Measurements from ENCODE around the gene P3H4.
"Not testable (repeated sequence)": the region's sequence is repeated elsewhere in the genome, so short reads cannot be mapped to it uniquely, and the experiment has no call there.

The P3H4 gene, protein sequence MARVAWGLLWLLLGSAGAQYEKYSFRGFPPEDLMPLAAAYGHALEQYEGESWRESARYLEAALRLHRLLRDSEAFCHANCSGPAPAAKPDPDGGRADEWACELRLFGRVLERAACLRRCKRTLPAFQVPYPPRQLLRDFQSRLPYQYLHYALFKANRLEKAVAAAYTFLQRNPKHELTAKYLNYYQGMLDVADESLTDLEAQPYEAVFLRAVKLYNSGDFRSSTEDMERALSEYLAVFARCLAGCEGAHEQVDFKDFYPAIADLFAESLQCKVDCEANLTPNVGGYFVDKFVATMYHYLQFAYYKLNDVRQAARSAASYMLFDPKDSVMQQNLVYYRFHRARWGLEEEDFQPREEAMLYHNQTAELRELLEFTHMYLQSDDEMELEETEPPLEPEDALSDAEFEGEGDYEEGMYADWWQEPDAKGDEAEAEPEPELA

GRCh38 chr17:41811549-41812380 is at the start of gene P3H4:
TSS of gene P3H4 (minus strand) at chr17:41811949. CDS start at chr17:41811915, 34 bp downstream.
- H3K4me1 ChIP-seq (ENCODE audit: low read length) = 0 out of 2 replicates have a peak, but pooled peaks cover 10% of the 10 kb centered on the region
- no peaks in the 10 kb centered on the region for H3K36me3 ChIP-seq (replicated peaks; ENCODE audit: insufficient read depth, low read length)
- H3K4me3 ChIP-seq (ENCODE audit: low read length) = peak within 1 kb of the TSS; percentile 72
- H3K4me2 ChIP-seq (ENCODE audit: low read depth, low read length) = peak within 1 kb of the TSS; percentile 99
- TF ChIP-seq, protein P1, sequence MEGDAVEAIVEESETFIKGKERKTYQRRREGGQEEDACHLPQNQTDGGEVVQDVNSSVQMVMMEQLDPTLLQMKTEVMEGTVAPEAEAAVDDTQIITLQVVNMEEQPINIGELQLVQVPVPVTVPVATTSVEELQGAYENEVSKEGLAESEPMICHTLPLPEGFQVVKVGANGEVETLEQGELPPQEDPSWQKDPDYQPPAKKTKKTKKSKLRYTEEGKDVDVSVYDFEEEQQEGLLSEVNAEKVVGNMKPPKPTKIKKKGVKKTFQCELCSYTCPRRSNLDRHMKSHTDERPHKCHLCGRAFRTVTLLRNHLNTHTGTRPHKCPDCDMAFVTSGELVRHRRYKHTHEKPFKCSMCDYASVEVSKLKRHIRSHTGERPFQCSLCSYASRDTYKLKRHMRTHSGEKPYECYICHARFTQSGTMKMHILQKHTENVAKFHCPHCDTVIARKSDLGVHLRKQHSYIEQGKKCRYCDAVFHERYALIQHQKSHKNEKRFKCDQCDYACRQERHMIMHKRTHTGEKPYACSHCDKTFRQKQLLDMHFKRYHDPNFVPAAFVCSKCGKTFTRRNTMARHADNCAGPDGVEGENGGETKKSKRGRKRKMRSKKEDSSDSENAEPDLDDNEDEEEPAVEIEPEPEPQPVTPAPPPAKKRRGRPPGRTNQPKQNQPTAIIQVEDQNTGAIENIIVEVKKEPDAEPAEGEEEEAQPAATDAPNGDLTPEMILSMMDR (IDR thresholded peaks at IDR 0.05; ENCODE audit: low read length) = peak; percentile 62
- TF ChIP-seq EZH2phosphoT487 (IDR thresholded peaks at IDR 0.05; ENCODE audit: low read length) (no peak), EZH2 (optimal IDR thresholded peaks at IDR 0.05; ENCODE audit: low read depth, low read length) (no peak)
- DNase-seq = peak; percentile 76
- no peaks in the 10 kb centered on the region for H3K9me2 ChIP-seq (replicated peaks; ENCODE audit: insufficient read depth, low read length)
- H3K9me3 ChIP-seq (replicated peaks; ENCODE audit: insufficient read depth, low read length) = no peaks in the 10 kb centered on the region
- peak within 1 kb of the TSS; percentile 94 for H2AFZ ChIP-seq (ENCODE audit: low read length)
- H3K9ac ChIP-seq (ENCODE audit: low read length) = peak within 1 kb of the TSS; percentile 55; the same call in 1 of the 2 replicates
- H3F3A ChIP-seq (ENCODE audit: insufficient read depth, low read length) = no peaks in the 10 kb centered on the region; the same call in 1 of the 2 replicates
- no peaks in the 10 kb centered on the region for H4K20me1 ChIP-seq (ENCODE audit: insufficient read depth, low read length)
- H3K27ac ChIP-seq (ENCODE audit: low read length) = no peak within 1 kb of the TSS
- H3K79me2 ChIP-seq (ENCODE audit: low read length) = no peaks in the 10 kb centered on the region
- H3K27me3 ChIP-seq (replicated peaks; ENCODE audit: insufficient read depth, low read length) = 0 out of 2 replicates have a peak, but pooled peaks cover 4% of the 10 kb centered on the region

- Histone ChIP-seq H3K36me3 (replicated peaks; ENCODE audit: insufficient read depth, low read length) (no peaks in the 10 kb centered on the region), H2AFZ (ENCODE audit: low read length) (no peak overlapping the region), H3F3A (ENCODE audit: insufficient read depth, low read length) (0 out of 2 replicates have a peak, but pooled peaks cover under 1% of the 10 kb centered on the region), H3K9me2 (replicated peaks; ENCODE audit: insufficient read depth, low read length) (no peaks in the 10 kb centered on the region), H4K20me1 (ENCODE audit: insufficient read depth, low read length) (no peaks in the 10 kb centered on the region; the same call in 1 of the 2 replicates), H3K4me3 (ENCODE audit: low read length) (no peak overlapping the region), H3K9ac (ENCODE audit: low read length) (no peak overlapping the region), H3K79me2 (ENCODE audit: low read length) (peaks cover 91% of the 10 kb centered on the region), H3K4me2 (ENCODE audit: low read depth, low read length) (no peak overlapping the region), H3K27ac (ENCODE audit: low read length) (no peak overlapping the region), H3K27me3 (replicated peaks; ENCODE audit: insufficient read depth, low read length) (no peaks in the 10 kb centered on the region), H3K9me3 (replicated peaks; ENCODE audit: insufficient read depth, low read length) (no peaks in the 10 kb centered on the region), H3K4me1 (ENCODE audit: low read length) (peaks cover 6% of the 10 kb centered on the region; the same call in 1 of the 2 replicates)
- no peak for DNase-seq
- no peak for TF ChIP-seq EZH2 (optimal IDR thresholded peaks at IDR 0.05; ENCODE audit: low read depth, low read length)
- no peak for TF ChIP-seq EZH2phosphoT487 (IDR thresholded peaks at IDR 0.05; ENCODE audit: low read length)
These were observed 48.6 kb upstream of the P3H4 start for GRCh38 chr17:41860254-41860931.

GRCh38 chr17:41851382-41851781 is 39.6 kb upstream of the P3H4 start:
- not testable (repeated sequence) for H3K4me1 ChIP-seq (ENCODE audit: low read length); H3K4me3 ChIP-seq (ENCODE audit: low read length); H2AFZ ChIP-seq (ENCODE audit: low read length); H3K27ac ChIP-seq (ENCODE audit: low read length); H3K9me2 ChIP-seq (replicated peaks; ENCODE audit: insufficient read depth, low read length); H3K27me3 ChIP-seq (replicated peaks; ENCODE audit: insufficient read depth, low read length); DNase-seq; H3K9me3 ChIP-seq (replicated peaks; ENCODE audit: insufficient read depth, low read length); H3F3A ChIP-seq (ENCODE audit: insufficient read depth, low read length); H4K20me1 ChIP-seq (ENCODE audit: insufficient read depth, low read length); H3K4me2 ChIP-seq (ENCODE audit: low read depth, low read length); H3K36me3 ChIP-seq (replicated peaks; ENCODE audit: insufficient read depth, low read length); H3K9ac ChIP-seq (ENCODE audit: low read length)
- peaks cover 84% of the 10 kb centered on the region for H3K79me2 ChIP-seq (ENCODE audit: low read length)
